Coronary artery (tissue), 2 donors: ENCODE results near the gene CBR3.
"Not testable (repeated sequence)": the region's sequence is repeated elsewhere in the genome, so short reads cannot be mapped to it uniquely, and the experiment has no call there.

Source experiments
- DNase-seq: peaks from one replicate; pipeline ENCODE4 v3.0.0-alpha.2; 2017; ENCODE audit warnings: low spot score
- H3K27ac ChIP-seq, 2 donors: fragments of 200-600 bp; sonication (generic); one replicate each; pipeline ENCODE4 v1.5.1; 2016 to 2019
- H3K4me3 ChIP-seq: fragments of 200-600 bp; sonication (generic); 2 replicates; pipeline ENCODE4 v1.5.1; 2016; ENCODE audit warnings: mild to moderate bottlenecking, moderate library complexity
- TF ChIP-seq, protein P1 (sequence below): fragments of 200-600 bp; sonication (generic); IDR thresholded peaks from one replicate; pipeline ENCODE4 v1.5.1; 2019; ENCODE audit warnings: antibody characterized with exemption

The CBR3 gene

DNA sequence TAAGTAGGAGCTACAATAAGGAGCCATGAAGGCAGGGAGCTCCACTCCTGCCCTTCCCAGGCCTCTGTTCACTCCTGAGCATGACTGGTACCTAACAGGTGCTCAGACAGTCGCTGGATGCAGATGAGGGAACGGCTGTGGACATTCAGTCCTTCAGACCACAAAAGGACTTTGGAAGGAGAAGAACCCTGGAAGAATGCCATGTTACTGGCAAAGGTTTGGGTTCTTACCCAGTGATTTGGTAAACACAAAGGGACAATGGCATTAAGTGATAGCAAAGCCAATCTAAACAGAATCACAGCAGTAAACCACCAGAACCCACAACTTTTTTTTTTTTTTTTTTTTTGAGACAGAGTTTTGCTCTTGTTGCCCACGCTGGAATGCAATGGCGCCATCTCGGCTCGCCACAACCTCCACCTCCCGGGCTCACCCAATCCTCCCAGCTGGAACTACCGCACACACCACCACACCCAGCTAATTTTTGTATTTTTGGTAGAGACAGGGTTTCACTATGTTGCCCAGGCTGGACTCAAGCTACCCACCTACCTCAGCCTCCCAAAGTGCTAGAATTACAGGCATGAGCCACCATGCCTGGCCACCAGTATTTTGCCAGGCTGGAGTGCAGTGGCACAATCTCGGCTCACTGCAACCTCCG lies 7.5 kb upstream of the CBR3 start:
- Histone ChIP-seq H3K4me3 (no peak overlapping the region), H3K27ac (no peak overlapping the region)
- DNase-seq = no peak
- TF ChIP-seq, protein P1, sequence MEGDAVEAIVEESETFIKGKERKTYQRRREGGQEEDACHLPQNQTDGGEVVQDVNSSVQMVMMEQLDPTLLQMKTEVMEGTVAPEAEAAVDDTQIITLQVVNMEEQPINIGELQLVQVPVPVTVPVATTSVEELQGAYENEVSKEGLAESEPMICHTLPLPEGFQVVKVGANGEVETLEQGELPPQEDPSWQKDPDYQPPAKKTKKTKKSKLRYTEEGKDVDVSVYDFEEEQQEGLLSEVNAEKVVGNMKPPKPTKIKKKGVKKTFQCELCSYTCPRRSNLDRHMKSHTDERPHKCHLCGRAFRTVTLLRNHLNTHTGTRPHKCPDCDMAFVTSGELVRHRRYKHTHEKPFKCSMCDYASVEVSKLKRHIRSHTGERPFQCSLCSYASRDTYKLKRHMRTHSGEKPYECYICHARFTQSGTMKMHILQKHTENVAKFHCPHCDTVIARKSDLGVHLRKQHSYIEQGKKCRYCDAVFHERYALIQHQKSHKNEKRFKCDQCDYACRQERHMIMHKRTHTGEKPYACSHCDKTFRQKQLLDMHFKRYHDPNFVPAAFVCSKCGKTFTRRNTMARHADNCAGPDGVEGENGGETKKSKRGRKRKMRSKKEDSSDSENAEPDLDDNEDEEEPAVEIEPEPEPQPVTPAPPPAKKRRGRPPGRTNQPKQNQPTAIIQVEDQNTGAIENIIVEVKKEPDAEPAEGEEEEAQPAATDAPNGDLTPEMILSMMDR = no peak

DNA sequence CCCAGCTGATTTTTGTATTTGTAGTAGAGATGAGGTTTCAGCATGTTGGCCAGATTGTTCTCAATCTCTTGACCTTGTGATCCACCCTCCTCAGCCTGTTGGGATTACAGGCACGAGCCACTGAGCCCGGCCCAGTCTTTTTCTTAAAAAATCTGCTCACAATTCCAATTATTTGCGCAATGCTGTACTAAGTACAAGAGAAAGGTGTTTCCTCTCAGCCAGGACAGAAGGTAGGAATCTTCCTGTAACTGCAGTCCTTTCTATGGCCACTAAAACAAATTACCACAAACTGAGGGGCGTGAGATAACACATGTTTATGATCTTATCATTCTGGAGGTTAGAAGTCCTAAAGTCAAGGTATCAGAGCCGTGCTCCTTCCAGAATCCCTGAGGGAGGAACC lies 6.9 kb upstream of the CBR3 start:
- TF ChIP-seq, protein P1 = no peak
- no peak overlapping the region for H3K4me3 ChIP-seq
- no peak overlapping the region for H3K27ac ChIP-seq
- no peak for DNase-seq

DNA sequence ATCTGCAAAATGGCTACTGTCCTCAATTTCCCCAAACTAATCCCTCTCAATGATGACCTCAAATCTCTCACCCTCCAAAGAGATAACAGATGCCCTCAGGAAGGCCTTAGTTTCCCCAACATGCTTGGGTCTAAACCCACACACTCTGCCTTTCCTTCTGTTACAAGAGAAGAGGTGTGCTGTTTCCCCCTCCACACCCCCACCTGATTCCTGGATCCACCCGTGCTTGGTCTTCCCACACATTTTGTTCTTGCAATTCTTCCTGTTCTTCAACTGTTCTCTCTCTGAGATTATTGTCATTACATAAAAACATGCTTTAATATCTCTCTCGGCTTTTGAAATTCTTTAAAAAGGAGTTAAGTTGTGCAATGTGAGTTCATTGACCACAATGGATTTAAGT lies 5.7 kb upstream of the CBR3 start:
- Histone ChIP-seq H3K4me3 (no peak overlapping the region), H3K27ac (no peak overlapping the region)
- TF ChIP-seq, protein P1 = no peak
- DNase-seq = no peak

DNA sequence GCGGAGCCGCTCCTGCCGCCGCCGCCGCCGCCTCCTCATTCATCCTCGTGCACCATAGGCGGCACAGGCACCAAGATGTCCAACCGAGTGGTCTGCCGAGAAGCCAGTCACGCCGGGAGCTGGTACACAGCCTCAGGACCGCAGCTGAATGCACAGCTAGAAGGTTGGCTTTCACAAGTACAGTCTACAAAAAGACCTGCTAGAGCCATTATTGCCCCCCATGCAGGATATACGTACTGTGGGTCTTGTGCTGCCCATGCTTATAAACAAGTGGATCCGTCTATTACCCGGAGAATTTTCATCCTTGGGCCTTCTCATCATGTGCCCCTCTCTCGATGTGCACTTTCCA lies 4.5 kb upstream of the CBR3 start:
- not testable (repeated sequence) for DNase-seq
- Histone ChIP-seq H3K27ac (peak overlapping the region in 1 of 2 donors; percentile 83), H3K4me3 (peak overlapping the region; percentile 75)

DNA sequence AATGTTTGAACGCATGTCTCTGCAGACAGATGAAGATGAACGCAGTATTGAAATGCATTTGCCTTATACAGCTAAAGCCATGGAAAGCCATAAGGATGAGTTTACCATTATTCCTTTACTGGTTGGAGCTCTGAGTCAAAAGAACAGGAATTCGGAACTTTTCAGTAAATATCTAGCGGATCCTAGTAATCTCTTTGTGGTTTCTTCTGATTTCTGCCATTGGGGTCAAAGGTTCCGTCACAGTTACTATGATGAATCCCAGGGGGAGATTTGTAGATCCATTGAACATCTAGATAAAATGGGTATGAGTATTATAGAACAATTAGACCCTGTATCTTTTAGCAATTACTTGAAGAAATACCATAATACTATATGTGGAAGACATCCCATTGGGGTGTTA lies 4.0 kb upstream of the CBR3 start:
- DNase-seq, H3K27ac ChIP-seq, H3K4me3 ChIP-seq: not testable (repeated sequence)

DNA sequence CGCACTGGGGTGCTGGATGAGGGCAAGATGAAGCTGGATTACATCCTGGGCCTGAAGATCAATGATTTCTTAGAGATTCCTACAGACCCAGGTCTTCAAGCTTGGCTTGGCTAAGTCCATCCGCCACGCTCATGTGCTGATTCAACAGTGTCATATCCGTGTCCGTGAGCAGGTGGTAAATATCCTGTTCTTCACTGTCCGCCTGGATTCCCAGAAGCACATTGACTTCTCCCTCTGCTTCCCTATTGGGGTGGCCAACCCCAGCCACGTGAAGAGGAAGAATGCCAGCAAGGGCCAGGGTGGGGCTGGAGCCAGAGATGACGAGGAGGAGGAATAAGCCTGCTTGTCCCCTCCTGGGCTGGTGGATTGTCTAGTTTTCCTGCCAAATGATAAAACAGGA lies 2.2 kb upstream of the CBR3 start:
- no peak for DNase-seq
- Histone ChIP-seq H3K27ac (no peak overlapping the region), H3K4me3 (no peak overlapping the region)
- TF ChIP-seq, protein P1 = no peak

DNA sequence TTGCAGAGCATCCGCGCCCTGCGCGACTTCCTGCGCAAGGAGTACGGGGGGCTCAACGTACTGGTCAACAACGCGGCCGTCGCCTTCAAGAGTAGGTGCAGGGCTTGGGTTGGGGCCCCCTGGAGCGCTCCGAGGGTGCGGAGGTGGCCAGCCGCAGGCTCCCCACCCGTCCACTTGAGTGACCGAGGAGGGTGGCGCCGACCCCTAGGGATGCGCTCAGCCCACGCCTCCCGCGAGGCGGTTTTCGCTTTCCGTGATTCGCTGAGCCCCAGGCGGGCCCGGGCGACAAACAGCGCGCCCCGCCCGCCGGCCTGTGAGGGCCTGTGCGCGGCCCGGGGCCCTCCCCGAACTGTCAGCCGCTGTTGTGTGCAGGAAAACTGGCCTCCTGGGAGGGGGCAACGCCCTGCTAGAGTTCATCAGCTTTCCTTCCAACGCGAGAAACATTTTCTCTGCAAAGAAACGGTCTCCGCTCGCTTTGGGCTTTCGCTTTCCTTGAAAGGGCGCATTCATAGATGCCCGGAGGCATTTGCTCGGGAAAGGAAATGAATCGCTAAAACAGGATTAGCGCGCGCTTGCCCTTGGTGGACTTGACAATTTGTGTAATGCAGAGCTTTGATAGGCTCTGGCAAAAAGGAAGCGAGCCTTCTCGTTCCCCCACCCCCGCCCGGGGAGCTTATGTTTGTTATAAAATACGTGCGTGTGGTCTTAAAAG lies 668 bp downstream of the CBR3 start:
- DNase-seq = peak; percentile 83
- Histone ChIP-seq H3K4me3 (peak overlapping the region; percentile 91), H3K27ac (peak overlapping the region; percentile 81 to 98)
- TF ChIP-seq, protein P1 = no peak

DNA sequence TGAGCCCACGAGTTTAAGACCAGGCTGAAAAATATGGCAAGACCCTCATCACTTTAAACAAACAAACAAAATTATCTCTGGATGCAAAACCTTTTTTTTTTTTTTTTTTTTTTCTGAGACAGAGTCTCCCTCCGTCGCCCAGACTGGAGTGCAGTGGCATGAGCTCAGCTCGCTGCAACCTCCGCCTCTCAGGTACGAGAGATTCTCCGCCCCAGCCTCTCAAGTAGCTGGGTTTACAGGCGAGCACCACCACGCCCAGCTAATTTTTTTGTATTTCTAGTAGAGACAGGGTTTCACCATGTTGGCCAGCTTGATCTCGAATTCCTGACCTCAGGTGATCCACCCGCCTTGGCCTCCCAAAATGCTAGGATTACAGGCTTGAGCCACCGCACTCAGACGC lies 4.9 kb downstream of the CBR3 start:
- not testable (repeated sequence) for H3K27ac ChIP-seq, H3K4me3 ChIP-seq, DNase-seq
